Brain microvascular endothelial cell (primary cell): ENCODE data around the gene NXPH1.

Source experiments
- DNase-seq: peaks from one replicate; pipeline ENCODE4 v3.0.0-alpha.2; 2020
- H3K27ac ChIP-seq: fragments of 250-450 bp; sonication (Bioruptor Pico); 2 replicates; pipeline ENCODE4 v1.5.1; 2020; ENCODE audit warnings: mild to moderate bottlenecking, moderate library complexity
- H3K27me3 ChIP-seq: fragments of 250-450 bp; sonication (Bioruptor Pico); replicated peaks from 2 replicates; pipeline ENCODE4 v1.5.1; 2020; ENCODE audit warnings: mild to moderate bottlenecking
- H3K36me3 ChIP-seq: fragments of 250-450 bp; sonication (Bioruptor Pico); replicated peaks from 2 replicates; pipeline ENCODE4 v1.5.1; 2020; ENCODE audit warnings: mild to moderate bottlenecking
- H3K4me3 ChIP-seq: 2 replicates; pipeline ENCODE4 v1.5.1; 2011; ENCODE audit warnings: low read depth, mild to moderate bottlenecking, control low read depth, low read length, moderate library complexity
- CTCF ChIP-seq: IDR thresholded peaks from 2 replicates; pipeline ENCODE4 v1.5.1; 2011; ENCODE audit warnings: low read depth, mild to moderate bottlenecking, moderate library complexity, low read length, control low read depth, inconsistent platforms; ENCODE audit errors: missing control alignments
- in situ Hi-C: cut with HindIII; loops from 2 replicates; pipeline ENCODE4 v1.10.0; 2017; ENCODE audit warnings: low sequenced_read_pairs, low pct_ligation_motif_present

Gene NXPH1

GRCh38 chr7:8491544-8492489, 58.4 kb downstream of the NXPH1 start:
- Histone ChIP-seq H3K27ac (no peak overlapping the region), H3K36me3 (no peaks in the 10 kb centered on the region), H3K27me3 (no peaks in the 10 kb centered on the region), H3K4me3 (no peak overlapping the region)
- TF ChIP-seq CTCF = no peak
- in situ Hi-C loops = no loop called here
- DNase-seq = no peak

GRCh38 chr7:8499128-8499527, 65.7 kb downstream of the NXPH1 start:
- no peak for DNase-seq
- H3K36me3 ChIP-seq = no peaks in the 10 kb centered on the region
- in situ Hi-C loops = no loop called here

GRCh38 chr7:8500286-8500685, 66.9 kb downstream of the NXPH1 start:
- no peak for TF ChIP-seq CTCF

More at GRCh38 chr7:8499128-8499527, 65.7 kb downstream of the NXPH1 start:
- Histone ChIP-seq H3K27ac (no peak overlapping the region), H3K4me3 (no peak overlapping the region), H3K27me3 (no peaks in the 10 kb centered on the region)
- no peak for TF ChIP-seq CTCF

GRCh38 chr7:8507566-8507965, 74.2 kb downstream of the NXPH1 start:
- Histone ChIP-seq H3K36me3 (no peaks in the 10 kb centered on the region), H3K4me3 (no peak overlapping the region), H3K27me3 (no peaks in the 10 kb centered on the region), H3K27ac (no peak overlapping the region)
- no peak for TF ChIP-seq CTCF
- no peak for DNase-seq
- in situ Hi-C loops = no loop called here

More at GRCh38 chr7:8500286-8500685, 66.9 kb downstream of the NXPH1 start:
- DNase-seq = no peak
- no peaks in the 10 kb centered on the region for H3K36me3 ChIP-seq
- no peak overlapping the region for H3K4me3 ChIP-seq
- H3K27me3 ChIP-seq = no peaks in the 10 kb centered on the region
- in situ Hi-C loops = no loop called here
- H3K27ac ChIP-seq = no peak overlapping the region

DNA sequence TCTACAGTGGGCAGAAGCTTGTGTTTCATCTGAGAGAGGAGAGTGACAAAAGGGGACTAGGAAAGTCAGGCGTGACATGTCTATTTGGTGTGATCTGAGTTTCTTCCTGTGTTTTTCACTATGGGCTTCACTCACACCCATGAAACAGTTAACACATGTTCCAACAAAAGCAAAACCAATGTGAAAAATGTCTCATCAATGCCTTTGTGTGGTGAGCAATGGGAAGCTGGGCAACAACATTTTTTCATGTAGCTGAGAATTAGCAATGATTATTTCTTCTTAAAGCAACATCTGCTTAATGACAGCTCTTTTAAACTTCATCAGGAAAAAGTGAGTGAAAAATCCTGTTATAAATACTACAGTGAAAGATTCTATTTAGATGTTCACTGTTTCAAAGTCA, 76.2 kb downstream of the NXPH1 start:
- no peak overlapping the region for H3K27ac ChIP-seq
- no peak overlapping the region for H3K4me3 ChIP-seq
- DNase-seq = no peak
- H3K36me3 ChIP-seq = no peaks in the 10 kb centered on the region
- H3K27me3 ChIP-seq = no peaks in the 10 kb centered on the region
- in situ Hi-C loops = no loop called here
- no peak for TF ChIP-seq CTCF
